Endothelial cell of umbilical vein (primary cell): ENCODE results near the gene TRIM59. TPM values are rescaled to one million over a fixed set of nuclear protein-coding genes. Genes with fewer than 3 reads are reported as not detected.
A peak's percentile ranks its signal among the peaks of the same experiment; 100 is the strongest.

Experiments used
- BruUV-seq: library from RNA; stranded (reverse); fragments of 400-500 nt; replicated peaks from 2 replicates; lab custom pipeline; 2021; lab: Mats Ljungman, UMichigan
- CTCF ChIA-PET: fragments of 300-600, 350-600 bp; sonication (Branson Sonifier 250); formaldehyde crosslinking; loops from one replicate; lab custom pipeline; 2021; ENCODE audit warnings: antibody characterized with exemption, inconsistent platforms; lab: Charles Lee
- POLR2A ChIA-PET: fragments of 300-600, 350-600 bp; sonication (Branson Sonifier 250); formaldehyde crosslinking; loops from one replicate; lab custom pipeline; 2021; ENCODE audit warnings: antibody characterized with exemption, inconsistent platforms; lab: Charles Lee
- DNase-seq: peaks from one replicate; pipeline ENCODE4 v3.0.0-alpha.2; 2011; ENCODE audit warnings: low read depth, low spot score
- FAIRE-seq: peaks from 2 replicates; lab custom pipeline; 2011; peaks lifted over from hg19 to GRCh38; lab: Jason Lieb, UNC
- H2AFZ ChIP-seq: 2 replicates; pipeline ENCODE4 v1.6.0; 2012; ENCODE audit warnings: low read depth, low read length, control low read depth, inconsistent platforms
- H3K27ac ChIP-seq: 2 replicates; pipeline ENCODE4 v1.5.1; 2011; ENCODE audit warnings: low read depth, mild to moderate bottlenecking, control low read depth, low read length, moderate library complexity; ENCODE audit not compliant: insufficient read depth
- H3K27me3 ChIP-seq, 2 experiments: 2 replicates each; pipeline versions ENCODE4 v1.6.0 to v1.6.1; 2011; ENCODE audit warnings: low read length in 2 of 2, mixed read lengths in 1 of 2; ENCODE audit not compliant: control insufficient read depth in 2 of 2, insufficient read depth in 2 of 2
- H3K36me3 ChIP-seq, 2 experiments: 2 replicates in 1 of 2; 3 replicates in 1 of 2; pipeline ENCODE4 v1.5.1; 2011; ENCODE audit warnings: low read length in 2 of 2, mild to moderate bottlenecking in 1 of 2, moderate library complexity in 1 of 2; ENCODE audit not compliant: control insufficient read depth in 2 of 2, insufficient read depth in 2 of 2; ENCODE audit errors: extremely low read depth in 1 of 2
- H3K4me1 ChIP-seq: 3 replicates; pipeline ENCODE4 v1.5.1; 2011; ENCODE audit warnings: mild to moderate bottlenecking, low read length; ENCODE audit not compliant: control insufficient read depth, insufficient read depth; ENCODE audit errors: extremely low read depth
- H3K4me2 ChIP-seq: 2 replicates; pipeline ENCODE4 v1.6.1; 2011; ENCODE audit warnings: low read length, control low read depth, mixed read lengths; ENCODE audit not compliant: insufficient read depth
- H3K4me3 ChIP-seq, 3 experiments: fragments of 200-600 bp in 1 of 3; sonication (generic), shearing (Covaris generic) in 1 of 3; replicated peaks in 1 of 3; 2 replicates each; pipeline ENCODE4 v1.5.1; 2011 to 2016; ENCODE audit warnings: control low read depth in 3 of 3, low read length in 3 of 3, mild to moderate bottlenecking in 2 of 3, inconsistent platforms in 1 of 3, low read depth in 1 of 3, moderate library complexity in 1 of 3; ENCODE audit not compliant: insufficient read depth in 1 of 3
- H3K79me2 ChIP-seq: 2 replicates; pipeline ENCODE4 v1.6.0; 2012; ENCODE audit warnings: low read length, inconsistent platforms; ENCODE audit not compliant: control insufficient read depth, insufficient read depth
- H3K9ac ChIP-seq: replicated peaks from 2 replicates; pipeline ENCODE3; 2011; ENCODE audit warnings: low read length, control low read depth; ENCODE audit not compliant: insufficient read depth; ENCODE audit errors: extremely low read depth
- H3K9me1 ChIP-seq: replicated peaks from 3 replicates; pipeline ENCODE4 v1.6.0; 2011; ENCODE audit warnings: mild to moderate bottlenecking, low read length; ENCODE audit not compliant: control insufficient read depth, insufficient read depth; ENCODE audit errors: extremely low read depth
- H3K9me3 ChIP-seq: replicated peaks from 2 replicates; pipeline ENCODE4 v1.5.1; 2012; ENCODE audit warnings: low read length, inconsistent platforms; ENCODE audit not compliant: control insufficient read depth, insufficient read depth
- H4K20me1 ChIP-seq: replicated peaks from 2 replicates; pipeline ENCODE3; 2011; ENCODE audit warnings: mild to moderate bottlenecking, low read length; ENCODE audit not compliant: control insufficient read depth, insufficient read depth; ENCODE audit errors: extremely low read depth
- EZH2 ChIP-seq: IDR thresholded peaks from 2 replicates; pipeline ENCODE4 v1.6.1; 2012; ENCODE audit warnings: borderline replicate concordance, low read depth, mild to moderate bottlenecking, moderate library complexity, low read length, inconsistent platforms; ENCODE audit not compliant: severe bottlenecking
- FOS ChIP-seq: IDR thresholded peaks from 2 replicates; pipeline ENCODE4 v1.6.1; 2011; ENCODE audit warnings: mild to moderate bottlenecking, low read length, moderate library complexity, borderline replicate concordance; ENCODE audit not compliant: insufficient read depth
- GATA2 ChIP-seq: IDR thresholded peaks from 2 replicates; pipeline ENCODE4 v1.7.0; 2011; ENCODE audit warnings: low read depth, mild to moderate bottlenecking, moderate library complexity, mixed read lengths, low read length; ENCODE audit not compliant: insufficient read length, insufficient read depth
- JUN ChIP-seq: IDR thresholded peaks from 2 replicates; pipeline ENCODE4 v1.6.1; 2011; ENCODE audit warnings: borderline replicate concordance, low read depth; ENCODE audit not compliant: insufficient read length, insufficient read depth
- MYC ChIP-seq: IDR thresholded peaks from one replicate; pipeline ENCODE4 v1.6.1; 2011; ENCODE audit warnings: mild to moderate bottlenecking, low read depth, low read length
- POLR2A ChIP-seq: IDR thresholded peaks from 2 replicates; pipeline ENCODE4 v1.6.1; 2012; ENCODE audit warnings: low read depth, mild to moderate bottlenecking, control low read depth, low read length
- POLR2AphosphoS5 ChIP-seq: IDR thresholded peaks from 2 replicates; pipeline ENCODE4 v1.6.1; 2012; ENCODE audit warnings: low read depth, mild to moderate bottlenecking, control low read depth, low read length, moderate library complexity; ENCODE audit not compliant: insufficient read depth
- dilution Hi-C: fragments of 300-500 bp; cut with MboI; formaldehyde crosslinking; loops from one replicate; pipeline ENCODE4 v1.15.0; 2019; ENCODE audit warnings: low sequenced_read_pairs; ENCODE audit not compliant: extremely low pct_ligation_motif_present
- intact Hi-C: fragments of 100-400 bp; cut with micrococcal nuclease; formaldehyde crosslinking; loops from one replicate; pipeline ENCODE4 v1.10.0; 2022
- polyA plus RNA-seq, 4 experiments: library from polyadenylated mRNA; depleted of rRNA in 3 of 4; stranded (reverse) in 3 of 4; unstranded in 1 of 4; fragments of >200 nt; gene quantifications; 2 replicates each; pipeline versions ENCODE4 v1.2.1 to v1.2.3, GENCODE V29; 2011 to 2012; ENCODE audit warnings: missing spikeins in 1 of 4
- total RNA-seq: library from RNA; stranded (reverse); gene quantifications from 2 replicates; pipeline ENCODE4 v1.2.3, GENCODE V29; 2021
- TF ChIP-seq, protein P1 (sequence below): IDR thresholded peaks from 2 replicates; pipeline ENCODE4 v1.6.1; 2011; ENCODE audit not compliant: insufficient read depth, insufficient read length
- TF ChIP-seq, protein P2 (sequence below), 2 donors: IDR thresholded peaks; 1 replicate in 1 of 2; 2 replicates in 1 of 2; pipeline ENCODE4 v1.5.1; 2011; ENCODE audit warnings: low read length in 2 of 2, mild to moderate bottlenecking in 2 of 2, moderate library complexity in 2 of 2, control low read depth in 1 of 2, inconsistent platforms in 1 of 2, low read depth in 1 of 2; ENCODE audit not compliant: insufficient read depth in 1 of 2; ENCODE audit errors: extremely low read depth in 1 of 2

Gene TRIM59
- total and polyA plus RNA-seq, 2 donors (not counting 3 experiments of a cell fraction or from before 2014, with no cell fraction given): 6.8 to 33.0 TPM

GRCh38 chr3:160402221-160403027 is 47.2 kb downstream of the TRIM59 start:
- CTCF ChIA-PET: interaction anchor here (0.8 to 2.7 kb wide), 4 partner anchors 8 to 239 kb away, joined by 3 to 19 read pairs (median 4); no protein-coding TSS in a partner anchor
- intact Hi-C loops: loop anchor here (5.0 to 10.0 kb wide), 3 partner anchors 355 to 625 kb away; partner anchors contain the start of gene PPM1L

GRCh38 chr3:160401291-160402095 is 48.1 kb downstream of the TRIM59 start:
- intact Hi-C loops (loop anchor here (2.0 to 10.0 kb wide), 4 partner anchors 356 to 637 kb away; partner anchors contain the start of gene PPM1L), dilution Hi-C loops (no loop called here)
- Histone ChIP-seq H3K4me3 (peak overlapping the region; percentile 77 to 79 (median 78)), H3K9ac (peak overlapping the region; percentile 84), H3K27ac (peak overlapping the region; percentile 76), H3K9me3 (no peaks in the 10 kb centered on the region), H3K4me2 (peak overlapping the region; percentile 99), H3K79me2 (peaks cover 81% of the 10 kb centered on the region), H4K20me1 (no peaks in the 10 kb centered on the region), H3K27me3 (no peaks in the 10 kb centered on the region), H3K36me3 (peaks cover 0 to 14% of the 10 kb centered on the region in 2 experiments), H3K9me1 (no peaks in the 10 kb centered on the region), H3K4me1 (peaks cover 27% of the 10 kb centered on the region), H2AFZ (peak overlapping the region; percentile 15)
- POLR2A ChIA-PET: no interaction called here
- BruUV-seq: no TSS peak
- peak; percentile 81 for DNase-seq
- FAIRE-seq: no peak
- CTCF ChIA-PET: interaction anchor here (0.9 to 2.7 kb wide), 3 partner anchors 9 to 238 kb away, joined by 3 to 19 read pairs (median 5); no protein-coding TSS in a partner anchor
- TF ChIP-seq EZH2: no peak
- TF ChIP-seq POLR2AphosphoS5: no peak
- TF ChIP-seq, protein P1, sequence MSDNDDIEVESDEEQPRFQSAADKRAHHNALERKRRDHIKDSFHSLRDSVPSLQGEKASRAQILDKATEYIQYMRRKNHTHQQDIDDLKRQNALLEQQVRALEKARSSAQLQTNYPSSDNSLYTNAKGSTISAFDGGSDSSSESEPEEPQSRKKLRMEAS: no peak
- TF ChIP-seq FOS: no peak
- TF ChIP-seq GATA2: no peak
- TF ChIP-seq POLR2A: no peak
- no peak for TF ChIP-seq JUN
- no peak for TF ChIP-seq MYC
- TF ChIP-seq, protein P2, sequence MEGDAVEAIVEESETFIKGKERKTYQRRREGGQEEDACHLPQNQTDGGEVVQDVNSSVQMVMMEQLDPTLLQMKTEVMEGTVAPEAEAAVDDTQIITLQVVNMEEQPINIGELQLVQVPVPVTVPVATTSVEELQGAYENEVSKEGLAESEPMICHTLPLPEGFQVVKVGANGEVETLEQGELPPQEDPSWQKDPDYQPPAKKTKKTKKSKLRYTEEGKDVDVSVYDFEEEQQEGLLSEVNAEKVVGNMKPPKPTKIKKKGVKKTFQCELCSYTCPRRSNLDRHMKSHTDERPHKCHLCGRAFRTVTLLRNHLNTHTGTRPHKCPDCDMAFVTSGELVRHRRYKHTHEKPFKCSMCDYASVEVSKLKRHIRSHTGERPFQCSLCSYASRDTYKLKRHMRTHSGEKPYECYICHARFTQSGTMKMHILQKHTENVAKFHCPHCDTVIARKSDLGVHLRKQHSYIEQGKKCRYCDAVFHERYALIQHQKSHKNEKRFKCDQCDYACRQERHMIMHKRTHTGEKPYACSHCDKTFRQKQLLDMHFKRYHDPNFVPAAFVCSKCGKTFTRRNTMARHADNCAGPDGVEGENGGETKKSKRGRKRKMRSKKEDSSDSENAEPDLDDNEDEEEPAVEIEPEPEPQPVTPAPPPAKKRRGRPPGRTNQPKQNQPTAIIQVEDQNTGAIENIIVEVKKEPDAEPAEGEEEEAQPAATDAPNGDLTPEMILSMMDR (IDR thresholded peaks at IDR 0.05; ENCODE audit: extremely low read depth in 1 of 2, insufficient read depth in 1 of 2, low read depth in 1 of 2, low read length in 2 of 2): no peak

More at GRCh38 chr3:160402221-160403027, 47.2 kb downstream of the TRIM59 start:
- Histone ChIP-seq H3K9me3 (no peaks in the 10 kb centered on the region), H3K79me2 (peaks cover 88% of the 10 kb centered on the region), H3K36me3 (peaks cover 0 to 16% of the 10 kb centered on the region in 2 experiments), H3K9ac (peak overlapping the region; percentile 84), H4K20me1 (no peaks in the 10 kb centered on the region), H3K4me1 (peaks cover 27% of the 10 kb centered on the region), H3K9me1 (no peaks in the 10 kb centered on the region), H3K27ac (peak overlapping the region; percentile 76), H3K4me3 (peak overlapping the region; percentile 77 to 79 (median 78)), H3K4me2 (peak overlapping the region; percentile 99), H2AFZ (no peak overlapping the region), H3K27me3 (no peaks in the 10 kb centered on the region)
- BruUV-seq: no TSS peak
- POLR2A ChIA-PET: no interaction called here
- FAIRE-seq (no peak), DNase-seq (peak; percentile 65)
- dilution Hi-C loops: no loop called here
- TF ChIP-seq, protein P1: no peak
- no peak for TF ChIP-seq EZH2
